Caco-2 (cell line): Measurements from ENCODE around the gene FAT3. TPM values are rescaled to one million over a fixed set of nuclear protein-coding genes. Genes with fewer than 3 reads are reported as not detected.

Source experiments
- BruUV-seq: library from RNA; stranded (reverse); fragments of 400-500 nt; replicated peaks from 2 replicates; lab custom pipeline; 2021; lab: Mats Ljungman, UMichigan
- CTCF ChIA-PET: fragments of 300-600 bp; sonication (Branson Sonifier 250); formaldehyde crosslinking; loops from one replicate; lab custom pipeline; 2022; ENCODE audit warnings: antibody characterized with exemption; lab: Charles Lee
- POLR2A ChIA-PET: fragments of 300-600 bp; sonication (Branson Sonifier 250); formaldehyde crosslinking; loops from one replicate; lab custom pipeline; 2022; ENCODE audit warnings: antibody characterized with exemption; lab: Charles Lee
- DNase-seq, 2 experiments: peaks; one replicate each; pipeline versions ENCODE4 v3.0.0 to v3.0.0-alpha.2; 2020 to 2022
- H3K27me3 ChIP-seq: replicated peaks from 2 replicates; pipeline ENCODE4 v1.6.0; 2011; ENCODE audit warnings: low read length; ENCODE audit not compliant: control insufficient read depth, insufficient read depth
- H3K36me3 ChIP-seq: 2 replicates; pipeline ENCODE4 v1.5.1; 2011; ENCODE audit warnings: low read length; ENCODE audit not compliant: control insufficient read depth, insufficient read depth
- H3K4me1 ChIP-seq: fragments of 250-450 bp; sonication (Bioruptor Pico); 2 replicates; pipeline ENCODE4 v1.5.1; 2020; ENCODE audit warnings: mild to moderate bottlenecking
- H3K4me3 ChIP-seq: 2 replicates; pipeline ENCODE4 v1.5.1; 2011; ENCODE audit warnings: low read depth, mild to moderate bottlenecking, control low read depth, low read length
- H3K9me3 ChIP-seq: fragments of 250-450 bp; sonication (Bioruptor Pico); 2 replicates; pipeline ENCODE4 v1.5.1; 2020; ENCODE audit warnings: mild to moderate bottlenecking, moderate library complexity
- H3K27ac Mint-ChIP-seq: one replicate; pipeline ENCODE4 v1.8.0; 2022; ENCODE audit warnings: mixed read lengths; ENCODE audit not compliant: unreplicated experiment
- H3K27me3 Mint-ChIP-seq: one replicate; pipeline ENCODE4 v1.8.0; 2022; ENCODE audit warnings: mixed read lengths; ENCODE audit not compliant: insufficient read depth, unreplicated experiment
- H3K36me3 Mint-ChIP-seq: one replicate; pipeline ENCODE4 v1.8.0; 2022; ENCODE audit warnings: mild to moderate bottlenecking, mixed read lengths; ENCODE audit not compliant: insufficient read depth, unreplicated experiment
- H3K4me1 Mint-ChIP-seq: one replicate; pipeline ENCODE4 v1.8.0; 2022; ENCODE audit warnings: low read depth, mixed read lengths; ENCODE audit not compliant: unreplicated experiment
- H3K4me3 Mint-ChIP-seq: one replicate; pipeline ENCODE4 v1.8.0; 2022; ENCODE audit warnings: mild to moderate bottlenecking, moderate library complexity, mixed read lengths; ENCODE audit not compliant: unreplicated experiment
- H3K9me3 Mint-ChIP-seq: one replicate; pipeline ENCODE4 v1.8.0; 2022; ENCODE audit warnings: mixed read lengths; ENCODE audit not compliant: unreplicated experiment
- intact Hi-C: fragments of 100-400 bp; cut with micrococcal nuclease; formaldehyde crosslinking; loops from one replicate; pipeline ENCODE4 v1.10.0; 2022; ENCODE audit not compliant: unreplicated experiment
- total RNA-seq: library from RNA; stranded (reverse); gene quantifications from 2 replicates; pipeline ENCODE4 v1.2.3, GENCODE V29; 2022
- TF ChIP-seq, protein P1 (sequence below), 2 experiments: fragments of 200-600 bp in 1 of 2; IDR thresholded peaks; 1 replicate in 1 of 2; 2 replicates in 1 of 2; pipeline versions ENCODE4 v1.5.1 to v1.8.0; 2011 to 2022; ENCODE audit warnings: antibody characterized with exemption in 1 of 2, control low read depth in 1 of 2, inconsistent platforms in 1 of 2, low read depth in 1 of 2, low read length in 1 of 2, mild to moderate bottlenecking in 1 of 2, moderate library complexity in 1 of 2; ENCODE audit not compliant: insufficient read depth in 1 of 2, severe bottlenecking in 1 of 2, unreplicated experiment in 1 of 2

The FAT3 gene
- total RNA-seq, 1 experiment from 2014 or later: 0.02 TPM

DNA sequence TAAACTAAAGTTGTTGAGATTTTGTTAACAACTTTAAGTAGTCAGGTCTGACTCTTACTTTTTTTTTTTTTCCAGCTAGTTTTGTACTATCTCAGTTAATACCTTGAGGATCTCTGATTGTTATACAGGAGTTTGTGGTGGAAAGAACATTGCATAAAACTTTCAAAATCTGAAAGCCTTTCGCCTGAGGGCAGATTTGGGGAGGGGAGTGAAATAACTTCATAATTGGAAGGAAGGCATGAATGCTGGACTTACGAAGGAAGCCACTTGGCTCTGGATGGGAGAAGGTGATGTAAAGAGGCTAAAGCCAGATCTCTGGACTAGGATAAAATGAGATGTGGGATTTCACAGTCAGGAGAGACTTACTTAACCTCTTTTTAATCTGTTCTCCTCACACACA lies 18.2 kb upstream of the FAT3 start:
- no peaks in the 10 kb centered on the region for H3K27me3 ChIP-seq
- Mint-ChIP-seq H3K27ac (no peak overlapping the region), H3K9me3 (no peaks in the 10 kb centered on the region), H3K4me1 (peaks cover 11% of the 10 kb centered on the region), H3K4me3 (no peak overlapping the region), H3K27me3 (no peaks in the 10 kb centered on the region), H3K36me3 (no peaks in the 10 kb centered on the region)
- POLR2A ChIA-PET: no interaction called here
- intact Hi-C loops: no loop called here
- BruUV-seq: no TSS peak
- CTCF ChIA-PET: no interaction called here
- no peak for DNase-seq
- peaks cover 17% of the 10 kb centered on the region for H3K4me1 ChIP-seq
- TF ChIP-seq, protein P1, sequence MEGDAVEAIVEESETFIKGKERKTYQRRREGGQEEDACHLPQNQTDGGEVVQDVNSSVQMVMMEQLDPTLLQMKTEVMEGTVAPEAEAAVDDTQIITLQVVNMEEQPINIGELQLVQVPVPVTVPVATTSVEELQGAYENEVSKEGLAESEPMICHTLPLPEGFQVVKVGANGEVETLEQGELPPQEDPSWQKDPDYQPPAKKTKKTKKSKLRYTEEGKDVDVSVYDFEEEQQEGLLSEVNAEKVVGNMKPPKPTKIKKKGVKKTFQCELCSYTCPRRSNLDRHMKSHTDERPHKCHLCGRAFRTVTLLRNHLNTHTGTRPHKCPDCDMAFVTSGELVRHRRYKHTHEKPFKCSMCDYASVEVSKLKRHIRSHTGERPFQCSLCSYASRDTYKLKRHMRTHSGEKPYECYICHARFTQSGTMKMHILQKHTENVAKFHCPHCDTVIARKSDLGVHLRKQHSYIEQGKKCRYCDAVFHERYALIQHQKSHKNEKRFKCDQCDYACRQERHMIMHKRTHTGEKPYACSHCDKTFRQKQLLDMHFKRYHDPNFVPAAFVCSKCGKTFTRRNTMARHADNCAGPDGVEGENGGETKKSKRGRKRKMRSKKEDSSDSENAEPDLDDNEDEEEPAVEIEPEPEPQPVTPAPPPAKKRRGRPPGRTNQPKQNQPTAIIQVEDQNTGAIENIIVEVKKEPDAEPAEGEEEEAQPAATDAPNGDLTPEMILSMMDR (IDR thresholded peaks at IDR 0.05; ENCODE audit: insufficient read depth in 1 of 2, low read depth in 1 of 2, low read length in 1 of 2, severe bottlenecking in 1 of 2, unreplicated experiment in 1 of 2): no peak
- H3K4me3 ChIP-seq: no peak overlapping the region
- H3K36me3 ChIP-seq: no peaks in the 10 kb centered on the region
- H3K9me3 ChIP-seq: peaks cover 5% of the 10 kb centered on the region; the same call in 1 of the 2 replicates

DNA sequence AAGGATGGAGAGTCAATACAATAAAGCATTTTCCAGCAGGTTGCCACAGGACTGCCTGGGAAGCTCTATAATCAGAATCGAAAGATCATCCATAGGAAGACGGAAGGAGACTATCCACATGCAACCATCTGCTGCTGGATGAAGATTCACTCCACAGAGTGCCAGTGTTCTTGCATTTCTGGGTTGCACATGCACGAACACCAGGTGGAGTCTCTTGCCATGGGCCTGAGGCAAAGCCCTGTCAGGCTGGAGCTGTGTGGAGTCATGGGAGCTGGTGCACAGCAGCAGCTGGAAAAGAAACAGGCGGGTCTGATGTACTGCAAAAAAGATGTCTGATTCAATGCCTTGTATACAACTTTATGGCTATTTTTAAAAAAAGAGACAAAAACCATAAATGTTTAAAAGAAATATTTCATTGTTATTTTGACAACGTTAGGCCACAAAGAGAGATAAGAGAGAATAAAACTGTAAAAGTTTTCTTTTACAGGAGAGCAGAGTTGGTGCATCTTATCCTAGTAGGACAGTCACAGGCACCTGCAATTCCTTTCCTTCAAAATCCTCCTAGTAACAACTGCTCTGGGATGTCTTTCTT lies 12.9 kb upstream of the FAT3 start:
- DNase-seq: peak; percentile 80 to 82
- Mint-ChIP-seq H3K27me3 (no peaks in the 10 kb centered on the region), H3K4me1 (peaks cover 17% of the 10 kb centered on the region), H3K27ac (no peak overlapping the region), H3K4me3 (no peak overlapping the region), H3K9me3 (no peaks in the 10 kb centered on the region), H3K36me3 (no peaks in the 10 kb centered on the region)
- ChIA-PET CTCF (interaction anchor here (0.5 to 1.2 kb wide), 10 partner anchors 75 to 674 kb away, joined by 3 to 11 read pairs (median 4); no protein-coding TSS in a partner anchor), POLR2A (no interaction called here)
- TF ChIP-seq, protein P1 (IDR thresholded peaks at IDR 0.05; ENCODE audit: insufficient read depth in 1 of 2, low read depth in 1 of 2, low read length in 1 of 2, severe bottlenecking in 1 of 2, unreplicated experiment in 1 of 2): peak; percentile 85 to 90
- Histone ChIP-seq H3K4me1 (peaks cover 11% of the 10 kb centered on the region; the same call in 1 of the 2 replicates), H3K4me3 (no peak overlapping the region), H3K36me3 (no peaks in the 10 kb centered on the region), H3K27me3 (no peaks in the 10 kb centered on the region), H3K9me3 (no peaks in the 10 kb centered on the region)
- no TSS peak for BruUV-seq
- intact Hi-C loops: loop anchor here (1.0 to 10.0 kb wide), 8 partner anchors 56 to 675 kb away; no protein-coding TSS in a partner anchor

DNA sequence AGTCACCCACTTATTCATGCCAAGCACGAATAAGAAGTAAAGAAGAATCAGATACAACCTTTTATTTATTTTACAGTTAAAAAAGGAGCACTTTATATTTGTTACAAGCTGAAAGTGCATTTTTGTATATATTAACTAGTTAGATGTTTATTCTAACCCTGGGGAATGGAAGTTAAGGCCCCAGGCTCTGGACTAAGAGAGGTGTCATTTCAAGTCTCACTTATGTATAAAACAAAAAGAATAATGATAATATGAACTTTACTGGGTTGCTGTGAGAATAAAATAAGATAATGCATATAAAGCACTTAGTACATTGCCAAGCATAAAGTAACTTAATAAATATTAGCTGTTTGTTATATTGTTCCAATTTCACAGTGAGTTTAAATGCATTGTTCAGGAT lies 12.1 kb upstream of the FAT3 start:
- no peaks in the 10 kb centered on the region for H3K36me3 Mint-ChIP-seq
- no peak overlapping the region for H3K4me3 ChIP-seq
- H3K27me3 Mint-ChIP-seq: no peaks in the 10 kb centered on the region
- BruUV-seq: no TSS peak
- no peak overlapping the region for H3K27ac Mint-ChIP-seq
- no peaks in the 10 kb centered on the region for H3K27me3 ChIP-seq
- TF ChIP-seq, protein P1 (IDR thresholded peaks at IDR 0.05; ENCODE audit: insufficient read depth in 1 of 2, low read depth in 1 of 2, low read length in 1 of 2, severe bottlenecking in 1 of 2, unreplicated experiment in 1 of 2): no peak
- ChIA-PET POLR2A (no interaction called here), CTCF (no interaction called here)
- no peaks in the 10 kb centered on the region for H3K9me3 ChIP-seq
- no peaks in the 10 kb centered on the region for H3K9me3 Mint-ChIP-seq
- no peak overlapping the region for H3K4me3 Mint-ChIP-seq
- H3K4me1 ChIP-seq: peaks cover 10% of the 10 kb centered on the region; the same call in 1 of the 2 replicates
- H3K36me3 ChIP-seq: no peaks in the 10 kb centered on the region
- intact Hi-C loops: loop anchor here (5.0 to 10.0 kb wide), 3 partner anchors 55 to 440 kb away; no protein-coding TSS in a partner anchor
- H3K4me1 Mint-ChIP-seq: peaks cover 17% of the 10 kb centered on the region
- DNase-seq: no peak
